Measurements from ENCODE around the gene GFRAL.

GRCh38 chr6:55447891-55448290 is 120.6 kb downstream of the GFRAL start:
- no peak for TF ChIP-seq CTCF (IDR thresholded peaks at IDR 0.05)
- no peak for TF ChIP-seq POLR2A (IDR thresholded peaks at IDR 0.05)
